ENCODE measurements around the gene KAZN.

DNA sequence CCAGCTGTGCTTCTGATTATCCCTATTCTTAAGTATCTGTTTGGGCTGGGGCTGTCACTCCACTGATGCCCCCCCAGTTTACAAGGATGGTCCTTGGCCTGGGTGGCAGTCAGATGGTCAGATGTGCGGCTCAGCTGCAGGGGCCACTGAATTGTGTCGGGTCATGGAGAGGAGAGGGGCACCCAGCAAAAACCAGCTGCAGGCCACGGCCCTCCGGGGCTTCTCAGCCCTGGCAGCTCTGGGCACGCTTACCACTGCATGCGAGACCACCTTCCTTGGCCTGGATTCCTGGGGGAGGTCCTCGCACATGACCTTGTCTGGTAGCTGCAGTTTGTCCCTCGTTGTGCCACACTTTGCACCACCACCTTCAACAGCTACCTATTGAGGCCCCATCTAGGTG, 390.2 kb downstream of the KAZN start:
- TF ChIP-seq GATA2 (IDR thresholded peaks at IDR 0.05; ENCODE audit: low read depth, low read length) (no peak), GATA3 (IDR thresholded peaks at IDR 0.05; ENCODE audit: low read depth, low read length) (no peak)

Measured in SH-SY5Y (cell line).